GM13976 (cell line): ENCODE measurements around the gene ACTR5.

Experiments
- DNase-seq: peaks from one replicate; pipeline ENCODE4 v3.0.0; 2012; ENCODE audit warnings: low spot score
- in situ Hi-C: fragments of 300-500 bp; cut with MboI; formaldehyde crosslinking; loops from one replicate; pipeline ENCODE4 v1.12.0; 2022; ENCODE audit warnings: low sequenced_read_pairs, mixed read lengths, inconsistent platforms; ENCODE audit not compliant: unreplicated experiment
- TF ChIP-seq, protein P1 (sequence below): IDR thresholded peaks from 2 replicates; pipeline ENCODE4 v1.5.1; 2012; ENCODE audit warnings: borderline replicate concordance, mild to moderate bottlenecking; ENCODE audit not compliant: insufficient read depth; ENCODE audit errors: extremely low read depth, missing control alignments, control extremely low read depth

ACTR5 gene

DNA sequence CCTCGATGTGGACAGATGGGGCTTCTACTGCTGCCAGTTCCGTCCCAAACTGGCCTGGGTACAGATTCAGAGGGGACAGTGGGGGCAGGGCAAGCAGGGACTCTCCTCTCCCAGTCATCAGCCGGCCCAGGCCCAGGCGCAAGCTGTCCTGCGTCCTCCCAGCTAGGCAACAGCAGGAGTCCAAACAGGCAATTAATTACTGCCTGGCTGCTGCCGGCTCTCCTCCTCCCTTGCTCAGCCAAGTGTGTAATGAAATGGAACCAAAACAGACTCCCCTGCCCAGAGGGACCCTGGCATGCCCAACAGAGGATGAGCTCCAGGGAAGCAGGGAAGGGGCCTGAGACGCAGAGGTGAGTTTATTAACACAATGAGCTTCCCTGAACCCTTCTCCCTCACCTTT is 41.8 kb upstream of the ACTR5 start:
- in situ Hi-C loops: no loop called here
- DNase-seq: no peak
- TF ChIP-seq, protein P1, sequence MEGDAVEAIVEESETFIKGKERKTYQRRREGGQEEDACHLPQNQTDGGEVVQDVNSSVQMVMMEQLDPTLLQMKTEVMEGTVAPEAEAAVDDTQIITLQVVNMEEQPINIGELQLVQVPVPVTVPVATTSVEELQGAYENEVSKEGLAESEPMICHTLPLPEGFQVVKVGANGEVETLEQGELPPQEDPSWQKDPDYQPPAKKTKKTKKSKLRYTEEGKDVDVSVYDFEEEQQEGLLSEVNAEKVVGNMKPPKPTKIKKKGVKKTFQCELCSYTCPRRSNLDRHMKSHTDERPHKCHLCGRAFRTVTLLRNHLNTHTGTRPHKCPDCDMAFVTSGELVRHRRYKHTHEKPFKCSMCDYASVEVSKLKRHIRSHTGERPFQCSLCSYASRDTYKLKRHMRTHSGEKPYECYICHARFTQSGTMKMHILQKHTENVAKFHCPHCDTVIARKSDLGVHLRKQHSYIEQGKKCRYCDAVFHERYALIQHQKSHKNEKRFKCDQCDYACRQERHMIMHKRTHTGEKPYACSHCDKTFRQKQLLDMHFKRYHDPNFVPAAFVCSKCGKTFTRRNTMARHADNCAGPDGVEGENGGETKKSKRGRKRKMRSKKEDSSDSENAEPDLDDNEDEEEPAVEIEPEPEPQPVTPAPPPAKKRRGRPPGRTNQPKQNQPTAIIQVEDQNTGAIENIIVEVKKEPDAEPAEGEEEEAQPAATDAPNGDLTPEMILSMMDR: no peak

DNA sequence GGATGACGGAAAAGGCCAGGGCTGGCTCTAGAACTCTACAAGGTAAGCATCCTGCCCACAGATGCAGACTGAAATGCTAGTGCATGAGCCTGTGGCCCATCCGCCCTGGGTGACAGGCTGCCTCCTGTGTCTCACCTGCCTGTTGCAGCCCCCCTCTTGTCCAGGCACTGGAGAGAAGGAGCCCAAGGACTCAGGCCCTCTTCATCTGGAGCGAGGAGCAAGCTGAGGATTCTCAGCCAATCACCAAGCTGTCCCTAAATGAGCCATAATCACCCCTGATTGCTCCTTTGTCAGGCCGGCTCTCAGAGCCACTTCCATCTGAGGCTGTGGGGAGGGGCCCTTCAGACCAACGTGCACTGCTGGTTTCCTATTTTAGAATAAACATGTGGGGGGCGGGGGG is 34.0 kb upstream of the ACTR5 start:
- in situ Hi-C loops: no loop called here

DNA sequence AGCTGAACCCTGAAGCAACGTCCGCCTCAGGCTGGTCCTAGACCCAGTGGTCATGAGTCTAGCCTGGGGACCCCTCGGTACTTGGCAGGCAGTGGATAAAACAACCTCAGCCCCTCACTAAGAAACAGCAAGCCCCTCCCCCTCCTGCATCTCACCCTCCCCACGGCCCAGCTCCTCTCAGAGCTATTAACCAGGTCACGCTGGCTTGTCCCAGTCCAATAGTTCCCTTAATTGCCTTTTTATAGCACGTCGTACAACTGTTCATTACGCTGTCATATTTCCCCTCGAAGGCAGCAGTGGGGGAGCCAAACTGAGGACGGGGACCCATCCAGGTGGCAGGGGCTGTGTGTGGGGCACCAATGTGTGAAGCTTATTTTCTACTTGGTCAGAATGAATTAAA is 32.6 kb upstream of the ACTR5 start:
- in situ Hi-C loops: no loop called here
- DNase-seq: no peak
- TF ChIP-seq, protein P1: no peak

More for the DNA sequence above, 34.0 kb upstream of the ACTR5 start:
- DNase-seq: no peak
- TF ChIP-seq, protein P1: no peak

DNA sequence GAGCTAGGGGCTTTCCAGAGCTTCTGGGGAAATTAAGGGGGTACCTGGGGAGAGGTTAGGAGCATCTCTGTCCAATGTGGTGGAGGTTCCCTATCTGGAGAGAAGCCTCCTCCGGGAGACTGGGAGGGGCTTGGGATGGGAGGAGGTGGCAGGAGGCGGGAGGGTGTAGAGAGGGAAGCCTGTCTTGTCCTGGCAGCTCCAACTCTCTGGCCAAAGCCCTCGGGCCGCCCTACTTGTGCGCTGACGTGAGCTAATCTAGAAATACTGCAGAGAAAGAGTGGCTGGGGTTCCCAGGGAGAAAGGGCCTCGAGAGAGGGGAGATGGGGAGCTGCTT is 25.6 kb upstream of the ACTR5 start:
- DNase-seq: no peak
- TF ChIP-seq, protein P1: no peak
- in situ Hi-C loops: no loop called here

DNA sequence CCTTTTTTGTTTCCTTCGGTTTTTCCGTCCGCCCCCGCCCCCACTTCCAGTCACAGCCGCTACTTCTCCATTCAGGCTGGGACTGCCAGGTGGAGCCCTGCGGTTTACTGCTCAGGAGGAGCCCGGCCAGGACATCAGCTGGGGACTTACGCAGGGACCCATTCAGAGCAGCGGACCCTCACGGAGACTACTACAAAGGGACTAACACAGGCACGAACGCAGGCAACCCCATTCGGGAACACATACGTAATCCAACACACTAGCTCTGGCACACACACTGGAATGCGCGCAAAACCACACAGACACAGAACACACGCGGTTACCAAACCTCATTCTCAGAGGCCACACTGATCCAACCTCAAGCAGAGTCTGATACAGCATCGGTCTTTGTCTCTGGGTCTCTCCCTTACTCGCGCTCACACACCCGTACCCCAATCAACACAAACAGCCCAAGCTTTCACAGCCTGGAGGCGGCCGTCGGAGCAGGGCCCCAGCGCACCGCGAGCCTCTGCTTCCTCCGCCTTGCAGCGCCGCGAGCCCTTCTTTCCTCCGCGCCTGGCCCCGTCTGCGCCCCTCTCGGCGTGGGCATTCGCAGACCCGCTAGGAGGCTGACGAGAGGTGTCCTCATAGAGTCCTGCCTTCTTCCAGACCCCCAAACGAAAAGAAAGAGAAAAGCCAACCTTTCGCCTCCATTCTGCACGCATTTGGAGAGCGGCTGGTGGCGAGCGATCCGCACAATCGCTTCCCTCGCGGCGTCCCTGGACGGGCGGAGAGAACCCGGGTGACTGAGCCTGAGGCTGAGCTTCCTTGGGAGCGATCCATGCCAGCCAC is 25.0 kb upstream of the ACTR5 start:
- TF ChIP-seq, protein P1: no peak
- peak; percentile 41 for DNase-seq
- in situ Hi-C loops: no loop called here

DNA sequence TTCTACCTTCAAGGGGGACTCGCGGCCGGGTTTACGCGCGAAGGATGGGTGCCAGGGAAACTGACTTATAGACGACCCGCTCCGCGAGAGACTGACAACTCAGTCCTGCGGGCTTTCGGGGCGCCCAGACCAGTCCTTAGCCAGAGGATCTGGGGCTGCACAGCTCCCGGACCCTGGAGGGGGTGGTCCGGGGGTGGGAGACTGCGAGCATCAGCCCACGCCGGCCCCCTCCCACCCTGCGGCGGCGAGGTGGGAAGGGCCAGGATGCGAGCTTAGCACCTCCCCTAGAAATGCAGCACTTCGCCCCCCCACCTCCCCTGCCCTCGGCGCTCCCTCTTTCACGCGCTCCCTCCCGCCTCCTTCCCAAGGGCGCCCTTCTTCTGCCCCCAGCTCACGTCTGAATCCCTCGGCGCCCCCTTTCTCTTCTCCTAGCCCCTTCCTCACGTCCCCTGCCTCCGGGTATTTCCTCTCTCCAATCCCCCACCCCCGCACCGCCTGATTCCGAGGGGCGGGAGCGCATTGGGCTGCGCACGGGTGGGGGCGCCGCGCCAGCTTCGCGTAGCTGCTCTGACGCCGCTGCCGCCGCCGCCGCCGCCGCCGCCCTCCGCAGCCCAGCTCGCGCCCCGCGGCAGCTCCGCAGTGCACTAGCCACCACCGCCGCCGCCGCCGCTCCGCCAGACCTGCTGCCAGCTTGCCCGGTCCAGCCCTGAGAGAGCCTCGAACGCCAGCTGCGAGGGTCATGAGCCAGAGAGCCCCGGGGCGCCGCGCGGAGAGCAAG is 24.2 kb upstream of the ACTR5 start, which contains the start of gene SLC32A1:
Gene SLC32A1 (plus strand): TSS at position 639 of the 778 bp plus-strand sequence. CDS start 239 bp downstream, outside the sequence.
- in situ Hi-C loops: no loop called here
- peak; percentile 40 for DNase-seq
- TF ChIP-seq, protein P1: no peak
